ENCODE measurements around the gene AP4E1. TPM values are rescaled to one million over a fixed set of nuclear protein-coding genes. Genes with fewer than 3 reads are reported as not detected.

Gene AP4E1
- total and polyA plus RNA-seq, 2 donors (not counting 3 experiments of a cell fraction or from before 2014, with no cell fraction given) = 1.6 to 9.8 TPM

DNA sequence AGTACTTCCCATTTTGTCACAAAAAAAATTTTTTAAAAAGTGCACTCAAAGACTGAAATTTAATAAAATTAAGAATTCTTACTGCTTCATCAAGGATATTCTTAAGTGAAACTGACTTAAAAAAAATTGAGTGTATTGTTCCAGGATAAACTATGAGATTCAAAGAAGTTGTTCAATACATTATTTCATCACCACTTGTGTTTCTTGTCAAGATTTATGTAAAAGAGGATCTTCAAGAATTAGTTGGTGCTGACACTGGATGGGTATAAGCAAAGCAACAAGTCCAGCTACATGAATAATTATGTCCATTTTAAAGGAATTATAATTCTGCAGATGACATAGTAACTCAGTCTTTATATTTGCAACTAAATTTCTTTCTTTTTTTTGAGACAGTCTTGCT lies 4.3 kb upstream of the AP4E1 start:
- intact Hi-C loops (cut with micrococcal nuclease) = loop anchor here (10.0 kb wide), 2 partner anchors 299 to 899 kb away; no protein-coding TSS in a partner anchor
- POLR2A ChIA-PET = interaction anchor here (0.6 kb wide), 1 partner anchor 19 kb away, joined by 3 read pairs; no protein-coding TSS in a partner anchor
- Histone ChIP-seq H3K9ac (replicated peaks; ENCODE audit: extremely low read depth, insufficient read depth, low read length) (no peak overlapping the region), H3K27ac (ENCODE audit: insufficient read depth, low read depth, low read length) (no peak overlapping the region), H3K36me3 (ENCODE audit: control insufficient read depth in 2 of 2, extremely low read depth in 1 of 2, insufficient read depth in 2 of 2, low read length in 2 of 2) (no peaks in the 10 kb centered on the region), H3K4me1 (ENCODE audit: control insufficient read depth, extremely low read depth, insufficient read depth, low read length) (peaks cover 5% of the 10 kb centered on the region), H3K4me3 (replicated peaks in 1 of 3; ENCODE audit: insufficient read depth in 1 of 3, low read depth in 1 of 3, low read length in 3 of 3) (no peak overlapping the region), H2AFZ (ENCODE audit: low read depth, low read length) (no peak overlapping the region), H4K20me1 (replicated peaks; ENCODE audit: control insufficient read depth, extremely low read depth, insufficient read depth, low read length) (no peaks in the 10 kb centered on the region), H3K9me1 (replicated peaks; ENCODE audit: control insufficient read depth, extremely low read depth, insufficient read depth, low read length) (no peaks in the 10 kb centered on the region), H3K4me2 (ENCODE audit: insufficient read depth, low read length) (no peak overlapping the region), H3K79me2 (ENCODE audit: control insufficient read depth, insufficient read depth, low read length) (peaks cover 5% of the 10 kb centered on the region), H3K9me3 (replicated peaks; ENCODE audit: control insufficient read depth, insufficient read depth, low read length) (no peaks in the 10 kb centered on the region), H3K27me3 (ENCODE audit: control insufficient read depth in 2 of 2, insufficient read depth in 2 of 2, low read length in 2 of 2) (no peaks in the 10 kb centered on the region)
- CTCF ChIA-PET = interaction anchor here (1.4 kb wide), 1 partner anchor 19 kb away, joined by 4 read pairs; no protein-coding TSS in a partner anchor
- no TSS peak for BruUV-seq (replicated peaks)
- FAIRE-seq = no peak
- dilution Hi-C loops (cut with MboI; ENCODE audit: extremely low pct_ligation_motif_present, low sequenced_read_pairs) = no loop called here
- DNase-seq (ENCODE audit: low read depth, low spot score) = no peak
- TF ChIP-seq, protein P1, sequence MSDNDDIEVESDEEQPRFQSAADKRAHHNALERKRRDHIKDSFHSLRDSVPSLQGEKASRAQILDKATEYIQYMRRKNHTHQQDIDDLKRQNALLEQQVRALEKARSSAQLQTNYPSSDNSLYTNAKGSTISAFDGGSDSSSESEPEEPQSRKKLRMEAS (IDR thresholded peaks at IDR 0.05; ENCODE audit: insufficient read depth, insufficient read length) = no peak
- no peak for TF ChIP-seq POLR2A (IDR thresholded peaks at IDR 0.05; ENCODE audit: low read depth, low read length)
- no peak for TF ChIP-seq FOS (IDR thresholded peaks at IDR 0.05; ENCODE audit: borderline replicate concordance, insufficient read depth, low read length)
- TF ChIP-seq POLR2AphosphoS5 (IDR thresholded peaks at IDR 0.05; ENCODE audit: insufficient read depth, low read depth, low read length) = no peak
- no peak for TF ChIP-seq EZH2 (IDR thresholded peaks at IDR 0.05; ENCODE audit: borderline replicate concordance, low read depth, low read length, severe bottlenecking)
- TF ChIP-seq GATA2 (IDR thresholded peaks at IDR 0.05; ENCODE audit: insufficient read depth, insufficient read length, low read depth, low read length) = no peak
- TF ChIP-seq, protein P2, sequence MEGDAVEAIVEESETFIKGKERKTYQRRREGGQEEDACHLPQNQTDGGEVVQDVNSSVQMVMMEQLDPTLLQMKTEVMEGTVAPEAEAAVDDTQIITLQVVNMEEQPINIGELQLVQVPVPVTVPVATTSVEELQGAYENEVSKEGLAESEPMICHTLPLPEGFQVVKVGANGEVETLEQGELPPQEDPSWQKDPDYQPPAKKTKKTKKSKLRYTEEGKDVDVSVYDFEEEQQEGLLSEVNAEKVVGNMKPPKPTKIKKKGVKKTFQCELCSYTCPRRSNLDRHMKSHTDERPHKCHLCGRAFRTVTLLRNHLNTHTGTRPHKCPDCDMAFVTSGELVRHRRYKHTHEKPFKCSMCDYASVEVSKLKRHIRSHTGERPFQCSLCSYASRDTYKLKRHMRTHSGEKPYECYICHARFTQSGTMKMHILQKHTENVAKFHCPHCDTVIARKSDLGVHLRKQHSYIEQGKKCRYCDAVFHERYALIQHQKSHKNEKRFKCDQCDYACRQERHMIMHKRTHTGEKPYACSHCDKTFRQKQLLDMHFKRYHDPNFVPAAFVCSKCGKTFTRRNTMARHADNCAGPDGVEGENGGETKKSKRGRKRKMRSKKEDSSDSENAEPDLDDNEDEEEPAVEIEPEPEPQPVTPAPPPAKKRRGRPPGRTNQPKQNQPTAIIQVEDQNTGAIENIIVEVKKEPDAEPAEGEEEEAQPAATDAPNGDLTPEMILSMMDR (IDR thresholded peaks at IDR 0.05; ENCODE audit: extremely low read depth in 1 of 2, insufficient read depth in 1 of 2, low read depth in 1 of 2, low read length in 2 of 2) = no peak
- no peak for TF ChIP-seq JUN (IDR thresholded peaks at IDR 0.05; ENCODE audit: borderline replicate concordance, insufficient read depth, insufficient read length, low read depth)
- TF ChIP-seq MYC (IDR thresholded peaks at IDR 0.05; ENCODE audit: low read depth, low read length) = no peak

All from endothelial cell of umbilical vein (primary cell).